ENCODE results near the gene NTN5.
"Not testable (repeated sequence)": the region's sequence is repeated elsewhere in the genome, so short reads cannot be mapped to it uniquely, and the experiment has no call there.

Gene NTN5

GRCh38 chr19:48642862-48643261 is 30.0 kb downstream of the NTN5 start:
- DNase-seq, result no peak

GRCh38 chr19:48641850-48642249 is 31.0 kb downstream of the NTN5 start:
- no peak for DNase-seq

DNA sequence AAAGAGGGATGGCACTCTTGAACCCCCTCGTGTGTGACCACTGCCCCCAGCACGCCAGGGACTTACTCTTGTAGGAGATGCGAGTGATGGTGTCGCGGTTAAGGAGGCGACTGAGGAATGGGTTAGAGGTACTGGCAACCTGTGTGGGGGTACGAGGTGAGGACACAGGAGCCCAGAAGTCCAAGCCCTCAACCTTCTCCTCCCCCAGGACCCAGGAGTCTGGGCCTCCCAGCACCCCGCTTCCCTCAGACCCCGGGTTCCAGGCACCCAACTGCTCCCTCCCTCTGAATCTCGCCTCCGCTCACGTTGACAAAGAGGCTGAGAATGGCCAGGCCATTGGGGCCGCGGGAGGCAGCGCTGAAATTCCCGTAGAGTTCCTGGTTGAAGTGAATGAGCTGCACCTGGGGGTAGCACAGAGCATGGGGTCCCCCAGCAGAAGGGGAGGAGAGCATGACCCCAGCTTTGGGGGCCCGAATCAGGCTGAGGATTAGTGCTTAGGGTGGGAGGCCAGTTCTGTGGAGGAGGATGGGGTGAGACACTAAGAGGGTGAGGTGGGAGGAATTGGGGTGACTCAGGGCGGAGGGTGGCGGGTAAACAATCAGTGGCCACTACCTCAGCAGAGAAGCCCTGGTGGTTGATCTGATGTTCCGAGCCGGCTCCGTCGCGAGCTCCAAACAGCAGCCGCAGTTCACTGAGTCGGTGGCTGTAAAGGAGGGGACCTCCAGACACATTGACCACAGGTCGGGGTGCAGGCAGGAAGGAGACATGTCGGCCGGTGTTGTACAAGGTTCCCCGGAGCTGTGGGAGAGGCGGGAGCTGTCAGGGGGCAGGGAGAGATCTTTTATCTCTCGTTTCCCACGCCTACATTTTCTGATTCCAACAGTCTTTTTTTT is 33.1 kb downstream of the NTN5 start:
- DNase-seq, result no peak

DNA sequence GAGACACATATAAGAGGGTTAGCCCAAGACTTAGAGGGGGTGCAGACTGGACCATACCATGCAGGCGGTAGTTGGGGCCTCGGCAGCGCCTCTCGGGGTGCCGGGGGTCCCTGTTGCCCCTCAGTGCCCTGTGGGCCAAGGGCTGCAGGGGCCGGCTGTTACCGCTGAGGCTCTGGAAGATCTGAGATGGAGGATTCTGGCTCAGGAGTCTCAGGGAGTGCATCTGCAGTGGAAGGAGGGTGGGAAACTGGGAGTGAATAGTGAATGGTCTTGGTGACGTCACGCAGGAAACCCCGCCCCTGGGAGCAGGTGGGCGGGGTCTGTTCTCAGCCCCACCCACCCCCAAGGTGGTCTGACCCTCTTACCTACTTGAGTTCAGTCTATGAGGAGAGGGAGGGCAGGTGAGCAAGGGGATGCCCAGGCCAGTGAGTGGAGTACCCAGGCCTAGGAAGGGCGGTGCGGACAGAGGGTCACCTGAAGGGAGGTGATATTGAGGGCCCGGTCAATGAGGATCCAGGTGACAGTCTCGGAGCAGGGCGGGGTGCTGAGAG is 33.9 kb downstream of the NTN5 start:
- DNase-seq, result no peak

- peak; percentile 90 for DNase-seq
Measured at GRCh38 chr19:48637948-48638830, 34.6 kb downstream of the NTN5 start.

GRCh38 chr19:48637449-48637947 is 35.3 kb downstream of the NTN5 start:
- DNase-seq, result peak; percentile 100

DNA sequence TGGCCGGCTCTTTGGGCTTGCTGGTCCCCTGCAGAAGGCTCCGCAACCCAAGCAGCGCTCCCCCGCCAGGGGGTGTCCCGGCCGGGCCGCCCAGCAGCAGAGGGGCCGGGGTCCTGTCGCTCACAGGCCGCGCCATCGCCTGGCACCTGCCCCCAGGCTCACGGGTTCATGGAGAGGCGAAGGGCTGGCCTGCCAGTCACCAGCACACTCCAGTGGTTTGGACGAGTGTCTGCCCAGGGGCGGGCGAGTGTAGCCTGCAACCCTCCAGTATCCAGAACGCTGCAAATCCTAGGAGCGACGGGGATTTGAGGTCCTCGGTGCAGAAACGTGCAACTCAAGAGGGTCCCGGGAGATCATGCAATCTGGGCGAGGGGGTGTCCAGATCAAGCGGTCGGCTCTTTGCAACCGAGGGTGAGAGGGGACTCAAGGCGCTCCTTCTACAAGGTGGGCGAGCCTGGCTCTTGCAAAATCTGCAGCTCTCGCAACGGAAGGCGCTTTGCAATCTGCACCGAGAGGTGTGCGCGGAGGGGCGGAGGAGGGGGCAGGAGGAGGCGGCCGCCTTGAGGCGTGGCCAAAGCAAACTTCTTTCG is 35.9 kb downstream of the NTN5 start, which contains the start of gene DBP:
TSS of gene DBP (minus strand) at position 521 of the 590 bp plus-strand sequence. CDS start at position 136, 385 bp downstream.
- peak; percentile 74 for DNase-seq

- peak; percentile 37 for DNase-seq
Measured at GRCh38 chr19:48635966-48636858, 36.6 kb downstream of the NTN5 start.

GRCh38 chr19:48635263-48635965 is 37.4 kb downstream of the NTN5 start:
- peak; percentile 80 for DNase-seq

DNA sequence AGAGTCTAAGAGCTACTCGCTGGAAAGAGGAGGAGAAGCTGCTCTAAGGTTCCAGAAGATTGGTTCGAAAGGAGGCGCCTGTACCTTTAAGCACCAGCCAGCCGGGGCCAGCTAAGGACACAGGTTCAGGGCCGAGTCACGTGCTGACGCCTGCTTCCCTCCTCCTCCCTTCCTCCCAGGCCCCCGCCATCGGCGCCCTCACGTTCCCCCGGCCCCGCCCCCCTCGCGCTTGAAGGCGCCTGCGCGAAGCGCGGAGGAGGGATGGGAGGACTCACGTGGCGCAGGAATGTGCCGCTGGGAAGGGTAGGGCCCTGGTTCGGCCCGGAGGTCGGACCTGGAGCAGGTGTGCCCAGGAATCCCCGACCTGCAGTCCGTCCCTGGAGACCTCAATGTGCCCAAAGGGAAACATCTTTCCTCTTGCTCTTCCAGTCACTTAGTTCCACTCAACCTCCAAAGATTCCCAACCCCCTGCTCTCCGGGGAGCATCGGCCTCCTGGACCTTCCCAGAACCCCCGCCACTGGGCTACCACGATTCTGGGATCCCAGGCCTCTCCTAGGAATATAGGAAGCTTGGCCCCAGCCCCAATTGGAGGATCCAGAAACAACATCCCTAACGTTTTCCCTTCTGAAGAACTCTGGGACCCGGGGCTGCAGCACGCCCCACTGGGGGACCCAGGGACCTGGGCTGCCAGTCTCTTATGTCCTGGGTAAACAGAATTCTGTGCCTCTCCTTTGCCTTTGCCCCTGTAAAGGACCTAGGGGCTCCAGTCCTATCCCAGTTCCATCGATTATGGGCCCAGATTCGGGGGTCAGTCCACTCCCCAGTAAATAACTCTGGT is 38.2 kb downstream of the NTN5 start:
- DNase-seq, result peak; percentile 98

- no peak for DNase-seq
Measured at GRCh38 chr19:48634036-48634342, 38.8 kb downstream of the NTN5 start.

DNA sequence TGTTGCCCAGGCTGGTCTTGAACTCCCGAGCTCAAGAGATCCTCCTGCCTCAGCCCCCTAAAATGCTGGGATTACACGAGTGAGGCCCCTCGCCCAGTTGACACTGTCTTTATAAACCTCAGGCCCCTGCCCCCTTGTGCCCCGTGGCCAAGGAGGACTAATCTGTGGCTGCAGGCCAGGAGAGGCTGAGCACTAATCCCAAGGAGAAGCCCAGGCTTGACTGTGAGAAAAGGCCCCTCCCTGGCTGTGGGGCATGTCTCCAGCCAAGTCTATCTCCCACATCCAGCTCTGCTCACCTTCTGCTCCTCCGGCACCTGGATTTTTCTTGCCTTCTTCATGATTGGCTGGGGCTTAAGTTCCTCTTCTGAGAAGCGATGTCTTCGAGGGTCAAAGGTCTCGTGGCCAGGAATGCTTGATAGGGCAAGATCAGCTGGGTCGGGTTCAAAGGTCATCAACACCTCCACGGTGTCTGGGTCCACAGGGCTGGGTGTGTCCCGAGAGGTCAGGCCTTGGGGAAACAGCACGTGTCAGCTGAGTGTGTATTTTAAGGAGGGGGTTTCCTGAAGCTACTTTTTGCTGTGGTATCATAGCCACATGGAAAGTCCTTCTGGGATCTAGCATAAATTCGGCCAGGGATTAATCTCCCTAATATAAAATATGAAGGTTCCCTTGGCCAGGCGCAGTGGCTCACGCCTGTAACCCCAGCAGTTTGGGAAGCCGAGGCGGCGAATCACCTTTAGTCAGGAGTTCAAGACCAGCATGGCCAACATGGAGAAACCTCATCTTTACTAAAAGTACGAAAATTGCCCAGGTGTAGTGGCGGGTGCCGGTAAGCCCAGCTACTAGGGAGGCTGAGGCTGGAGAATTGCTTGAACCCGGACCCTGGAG is 39.4 kb downstream of the NTN5 start:
- DNase-seq, result no peak

- no peak for DNase-seq
Measured at GRCh38 chr19:48632692-48633147, 40.1 kb downstream of the NTN5 start.

- not testable (repeated sequence) for DNase-seq
Measured at GRCh38 chr19:48632286-48632685, 40.5 kb downstream of the NTN5 start.

GRCh38 chr19:48631225-48631624 is 41.6 kb downstream of the NTN5 start:
- no peak for DNase-seq

- peak; percentile 52 for DNase-seq
Measured at GRCh38 chr19:48630296-48631063, 42.3 kb downstream of the NTN5 start.

DNA sequence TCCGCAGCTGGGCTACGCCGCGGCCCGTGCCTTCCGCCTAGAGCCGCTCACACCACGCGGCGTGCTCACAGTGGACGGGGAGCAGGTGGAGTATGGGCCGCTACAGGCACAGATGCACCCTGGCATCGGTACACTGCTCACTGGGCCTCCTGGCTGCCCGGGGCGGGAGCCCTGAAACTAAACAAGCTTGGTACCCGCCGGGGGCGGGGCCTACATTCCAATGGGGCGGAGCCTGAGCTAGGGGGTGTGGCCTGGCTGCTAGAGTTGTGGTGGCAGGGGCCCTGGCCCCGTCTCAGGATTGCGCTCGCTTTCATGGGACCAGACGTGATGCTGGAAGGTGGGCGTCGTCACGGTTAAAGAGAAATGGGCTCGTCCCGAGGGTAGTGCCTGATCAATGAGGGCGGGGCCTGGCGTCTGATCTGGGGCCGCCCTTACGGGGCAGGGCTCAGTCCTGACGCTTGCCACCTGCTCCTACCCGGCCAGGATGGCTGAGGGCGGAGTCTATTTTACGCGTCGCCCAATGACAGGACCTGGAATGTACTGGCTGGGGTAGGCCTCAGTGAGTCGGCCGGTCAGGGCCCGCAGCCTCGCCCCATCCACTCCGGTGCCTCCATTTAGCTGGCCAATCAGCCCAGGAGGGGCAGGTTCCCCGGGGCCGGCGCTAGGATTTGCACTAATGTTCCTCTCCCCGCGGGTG is 43.1 kb downstream of the NTN5 start:
- DNase-seq, result peak; percentile 52

DNA sequence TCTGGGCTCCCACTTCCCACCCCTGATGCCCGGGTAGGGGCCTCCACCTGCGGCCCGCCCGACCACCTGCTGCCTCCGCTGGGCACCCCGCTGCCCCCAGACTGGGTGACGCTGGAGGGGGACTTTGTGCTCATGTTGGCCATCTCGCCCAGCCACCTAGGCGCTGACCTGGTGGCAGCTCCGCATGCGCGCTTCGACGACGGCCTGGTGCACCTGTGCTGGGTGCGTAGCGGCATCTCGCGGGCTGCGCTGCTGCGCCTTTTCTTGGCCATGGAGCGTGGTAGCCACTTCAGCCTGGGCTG is 43.6 kb downstream of the NTN5 start:
- DNase-seq, result no peak

Data from NCI-H146 (cell line).